GM12891 (cell line): ENCODE results near the gene FBXO17.

ENCODE experiments used
- PAX5 ChIP-seq: IDR thresholded peaks from 2 replicates; pipeline ENCODE4 v1.6.1; 2011; ENCODE audit warnings: low read length, moderate library complexity, mild to moderate bottlenecking; ENCODE audit not compliant: insufficient read depth, severe bottlenecking
- POLR2A ChIP-seq: IDR thresholded peaks from 2 replicates; pipeline ENCODE4 v1.6.1; 2011; ENCODE audit warnings: low read depth, low read length, control low read depth
- POLR2AphosphoS5 ChIP-seq: IDR thresholded peaks from 2 replicates; pipeline ENCODE4 v1.6.1; 2011; ENCODE audit warnings: low read depth, low read length, control low read depth
- POU2F2 ChIP-seq: IDR thresholded peaks from 2 replicates; pipeline ENCODE4 v1.6.1; 2011; ENCODE audit warnings: low read depth, mild to moderate bottlenecking, control low read depth, low read length, moderate library complexity
- SPI1 ChIP-seq: IDR thresholded peaks from 2 replicates; pipeline ENCODE4 v1.6.1; 2011; ENCODE audit warnings: low read depth, low read length, control low read depth
- TAF1 ChIP-seq: IDR thresholded peaks from 2 replicates; pipeline ENCODE4 v1.6.1; 2011; ENCODE audit warnings: low read depth, low read length, control low read depth

GRCh38 chr19:38915329-38916321 lies 59.9 kb downstream of the FBXO17 start:
- no peak for TF ChIP-seq POLR2A
- TF ChIP-seq SPI1 = no peak
- no peak for TF ChIP-seq POLR2AphosphoS5
- no peak for TF ChIP-seq POU2F2
- TF ChIP-seq PAX5 = no peak
- TF ChIP-seq TAF1 = no peak
